ENCODE data around the gene AGAP4. TPM values are rescaled to one million over a fixed set of nuclear protein-coding genes. Genes with fewer than 3 reads are reported as not detected.
"Not testable (repeated sequence)": the region's sequence is repeated elsewhere in the genome, so short reads cannot be mapped to it uniquely, and the experiment has no call there.

The AGAP4 gene
- 1 to 10 TPM; 1.4 to 2.4 (median 2.2) TPM for total RNA-seq

DNA sequence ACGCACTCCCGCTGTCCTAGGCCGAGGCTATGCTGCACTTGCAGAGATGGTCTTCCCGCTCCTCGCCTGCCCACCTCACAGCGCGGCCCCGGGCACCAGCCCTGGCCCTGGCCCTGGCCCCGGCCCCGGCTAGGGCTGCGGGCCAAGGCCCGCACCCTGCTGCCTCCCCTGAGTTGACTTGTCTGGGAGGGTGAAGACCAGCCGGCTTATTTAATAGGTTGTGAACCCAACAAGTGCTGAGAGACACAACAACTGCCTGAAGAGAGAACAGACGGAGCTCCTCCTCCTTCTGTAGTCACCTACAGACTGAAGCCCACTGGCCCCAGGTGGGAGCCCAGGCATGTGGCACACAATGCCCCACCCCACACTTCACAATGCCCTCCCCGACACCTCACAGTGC lies at the start of gene AGAP4:
Gene AGAP4 (minus strand): TSS at position 101 of the 400 bp plus-strand sequence. CDS start 153 bp downstream, outside the sequence.
- H3K9me3 ChIP-seq; H3K36me3 ChIP-seq; H3K4me1 ChIP-seq; ATAC-seq; in situ Hi-C loops (cut with MboI; ENCODE audit: low sequenced_read_pairs in 4 of 4); intact Hi-C loops (cut with DNase I; ENCODE audit: low total_unique reads); H3K27ac ChIP-seq; H3K4me3 ChIP-seq; DNase-seq; H3K27me3 ChIP-seq: not testable (repeated sequence)

DNA sequence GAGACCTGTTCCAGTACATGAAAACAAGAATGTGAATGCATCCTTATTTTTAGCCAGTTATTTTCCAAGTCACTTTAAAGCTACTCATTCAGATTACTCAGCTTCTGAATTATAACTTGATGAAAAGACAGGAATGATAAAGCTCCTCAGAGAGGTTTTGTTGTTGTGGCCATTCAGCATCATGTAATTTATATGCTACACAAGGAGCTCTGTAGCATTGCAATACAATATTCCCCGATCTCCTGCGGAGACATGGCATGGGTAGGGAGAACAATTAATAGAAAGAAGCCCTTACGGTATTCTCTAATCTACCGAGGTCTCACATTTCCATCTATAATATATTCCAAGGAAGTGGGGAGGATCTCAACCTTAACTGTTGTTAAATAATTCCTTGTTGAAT lies 43.4 kb upstream of the AGAP4 start:
- H3K27me3 ChIP-seq; in situ Hi-C loops (cut with MboI; ENCODE audit: low sequenced_read_pairs in 4 of 4); intact Hi-C loops (cut with DNase I; ENCODE audit: low total_unique reads); DNase-seq; H3K4me1 ChIP-seq; H3K36me3 ChIP-seq; H3K4me3 ChIP-seq; H3K27ac ChIP-seq; H3K9me3 ChIP-seq; ATAC-seq: not testable (repeated sequence)

DNA sequence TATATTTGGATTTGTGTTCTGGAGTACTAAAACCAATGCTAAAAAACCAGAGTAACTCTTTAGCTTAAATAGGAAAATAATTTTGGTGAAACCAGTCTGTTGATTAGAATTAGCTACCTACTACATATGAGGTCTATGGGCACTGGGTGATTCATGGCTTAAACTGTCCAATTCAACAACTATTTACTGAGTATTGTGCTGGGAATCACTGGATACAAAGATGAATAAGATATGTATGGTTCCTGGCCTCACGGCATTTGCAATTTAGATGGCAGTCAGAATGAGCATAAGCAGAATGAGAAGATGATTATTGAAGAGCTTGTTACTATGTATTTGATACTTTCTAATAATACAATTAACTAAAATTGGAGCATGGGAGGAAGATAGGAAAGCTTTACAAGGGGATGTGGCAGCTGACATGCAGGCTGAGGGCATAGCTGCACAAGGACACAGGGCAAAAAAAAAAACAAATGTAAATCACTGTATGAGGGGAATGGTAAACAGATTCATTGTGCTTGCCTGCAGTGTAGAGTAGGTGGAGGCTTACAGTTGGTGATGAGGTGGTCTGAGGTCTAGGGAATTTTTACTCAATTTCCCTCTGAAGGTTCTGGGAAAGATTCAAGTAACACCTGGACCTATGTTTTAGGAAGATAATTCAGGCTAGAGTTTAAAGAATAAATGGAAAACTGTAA lies 42.4 kb upstream of the AGAP4 start:
- H3K27me3 ChIP-seq; DNase-seq; in situ Hi-C loops (cut with MboI; ENCODE audit: low sequenced_read_pairs in 4 of 4); ATAC-seq; H3K36me3 ChIP-seq; intact Hi-C loops (cut with DNase I; ENCODE audit: low total_unique reads); H3K27ac ChIP-seq; H3K4me3 ChIP-seq; H3K4me1 ChIP-seq; H3K9me3 ChIP-seq: not testable (repeated sequence)

- in situ Hi-C loops (cut with MboI; ENCODE audit: low sequenced_read_pairs in 4 of 4); intact Hi-C loops (cut with DNase I; ENCODE audit: low total_unique reads); ATAC-seq; H3K4me1 ChIP-seq; H3K4me3 ChIP-seq; H3K9me3 ChIP-seq; H3K36me3 ChIP-seq; H3K27me3 ChIP-seq; DNase-seq; H3K27ac ChIP-seq: not testable (repeated sequence)
These were observed 35.6 kb upstream of the AGAP4 start for GRCh38 chr10:45882880-45883279.

DNA sequence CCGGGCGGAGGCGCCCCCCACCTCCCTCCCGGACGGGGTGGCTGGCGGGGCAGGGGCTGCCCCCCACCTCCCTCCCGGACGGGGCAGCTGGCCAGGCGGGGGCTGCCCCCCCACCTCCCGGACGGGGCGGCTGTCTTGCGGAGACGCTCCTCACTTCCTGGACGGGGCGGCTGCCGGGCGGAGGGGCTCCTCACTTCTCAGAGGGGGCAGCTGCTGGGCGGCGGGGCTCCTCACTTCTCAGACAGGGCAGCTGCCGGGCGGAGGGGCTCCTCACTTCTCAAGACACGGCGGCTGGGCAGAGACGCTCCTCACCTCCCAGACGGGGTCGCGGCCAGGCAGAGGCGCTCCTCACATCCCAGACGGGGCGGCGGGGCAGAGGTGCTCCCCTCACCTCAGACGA lies 18.1 kb upstream of the AGAP4 start:
- ATAC-seq; H3K4me1 ChIP-seq; intact Hi-C loops (cut with DNase I; ENCODE audit: low total_unique reads); H3K4me3 ChIP-seq; H3K36me3 ChIP-seq; H3K27ac ChIP-seq; in situ Hi-C loops (cut with MboI; ENCODE audit: low sequenced_read_pairs in 4 of 4); DNase-seq; H3K9me3 ChIP-seq; H3K27me3 ChIP-seq: not testable (repeated sequence)

- DNase-seq; H3K36me3 ChIP-seq; ATAC-seq; intact Hi-C loops (cut with DNase I; ENCODE audit: low total_unique reads); H3K9me3 ChIP-seq; H3K27ac ChIP-seq; in situ Hi-C loops (cut with MboI; ENCODE audit: low sequenced_read_pairs in 4 of 4); H3K4me1 ChIP-seq; H3K4me3 ChIP-seq; H3K27me3 ChIP-seq: not testable (repeated sequence)
These were observed 17.0 kb upstream of the AGAP4 start for GRCh38 chr10:45864264-45864663.

DNA sequence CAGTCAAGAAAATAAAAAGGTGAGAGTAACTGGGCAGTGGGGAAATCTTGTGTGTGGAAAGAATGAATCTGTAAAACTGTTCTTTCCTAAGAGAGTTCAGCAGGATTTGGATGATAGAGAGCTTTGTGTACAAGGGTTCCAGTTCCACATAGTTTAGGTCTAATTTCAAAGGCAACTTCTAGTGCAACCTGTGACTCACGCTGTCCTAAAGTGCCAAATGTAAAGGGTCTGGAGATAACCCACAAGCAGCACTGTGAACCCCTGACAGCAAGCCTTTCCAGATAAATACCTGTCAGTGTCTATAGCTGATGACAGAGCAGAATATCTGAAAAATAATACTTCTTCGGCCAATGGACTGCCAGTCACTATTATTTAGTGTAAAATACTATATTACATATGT lies 16.3 kb upstream of the AGAP4 start:
- ATAC-seq; DNase-seq; in situ Hi-C loops (cut with MboI; ENCODE audit: low sequenced_read_pairs in 4 of 4); H3K27me3 ChIP-seq; H3K27ac ChIP-seq; H3K36me3 ChIP-seq; H3K4me3 ChIP-seq; H3K9me3 ChIP-seq; intact Hi-C loops (cut with DNase I; ENCODE audit: low total_unique reads); H3K4me1 ChIP-seq: not testable (repeated sequence)

- intact Hi-C loops (cut with DNase I; ENCODE audit: low total_unique reads); in situ Hi-C loops (cut with MboI; ENCODE audit: low sequenced_read_pairs in 4 of 4); ATAC-seq; H3K27me3 ChIP-seq; H3K4me1 ChIP-seq; H3K27ac ChIP-seq; DNase-seq; H3K9me3 ChIP-seq; H3K36me3 ChIP-seq; H3K4me3 ChIP-seq: not testable (repeated sequence)
These were observed 10.6 kb upstream of the AGAP4 start for GRCh38 chr10:45857931-45858330.

GRCh38 chr10:45848467-45848866 lies 1.2 kb upstream of the AGAP4 start:
- intact Hi-C loops (cut with DNase I; ENCODE audit: low total_unique reads); in situ Hi-C loops (cut with MboI; ENCODE audit: low sequenced_read_pairs in 4 of 4); H3K4me3 ChIP-seq; ATAC-seq; H3K9me3 ChIP-seq; H3K4me1 ChIP-seq; H3K36me3 ChIP-seq; H3K27me3 ChIP-seq; H3K27ac ChIP-seq; DNase-seq: not testable (repeated sequence)

GRCh38 chr10:45822918-45823317 lies 24.4 kb downstream of the AGAP4 start:
- H3K4me3 ChIP-seq; in situ Hi-C loops (cut with MboI; ENCODE audit: low sequenced_read_pairs in 4 of 4); DNase-seq; H3K27ac ChIP-seq; ATAC-seq; H3K27me3 ChIP-seq; H3K4me1 ChIP-seq; H3K9me3 ChIP-seq; H3K36me3 ChIP-seq; intact Hi-C loops (cut with DNase I; ENCODE audit: low total_unique reads): not testable (repeated sequence)

DNA sequence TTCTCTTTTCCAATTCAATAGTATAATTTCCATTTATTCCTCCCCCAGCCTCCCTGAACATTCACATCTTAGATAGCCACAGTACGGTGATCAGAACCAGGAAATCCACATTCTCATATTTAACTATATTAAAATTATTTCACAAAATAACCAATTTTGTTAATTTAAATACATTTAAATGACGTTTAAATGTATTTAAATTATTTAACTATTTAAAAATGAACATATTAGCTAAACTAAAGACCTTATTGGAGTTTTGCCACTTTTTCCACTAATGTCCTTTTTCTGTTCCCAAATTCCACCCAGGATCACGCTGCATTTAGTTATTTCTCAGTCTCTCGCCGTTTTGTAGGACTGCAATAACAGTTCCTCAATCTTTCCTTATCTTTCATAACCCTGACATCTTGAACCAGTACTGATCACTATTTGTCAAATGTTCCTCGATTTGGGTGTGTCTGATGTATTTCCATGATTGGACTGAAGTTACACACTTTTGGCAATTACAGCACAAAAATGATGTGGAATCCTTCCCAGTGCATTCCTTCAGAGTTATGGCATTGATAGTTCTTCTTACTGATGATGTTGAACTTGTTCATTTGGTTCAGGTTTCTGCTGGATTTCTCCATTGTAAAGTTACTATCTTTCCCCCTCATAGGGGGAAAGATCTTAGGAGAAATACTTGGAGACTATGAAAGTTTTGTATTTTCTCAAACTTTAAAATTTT lies 27.0 kb downstream of the AGAP4 start:
- H3K36me3 ChIP-seq; in situ Hi-C loops (cut with MboI; ENCODE audit: low sequenced_read_pairs in 4 of 4); H3K4me3 ChIP-seq; H3K4me1 ChIP-seq; DNase-seq; intact Hi-C loops (cut with DNase I; ENCODE audit: low total_unique reads); H3K9me3 ChIP-seq; H3K27me3 ChIP-seq; H3K27ac ChIP-seq; ATAC-seq: not testable (repeated sequence)

All from gastrocnemius medialis (tissue), 4 donors.